ENCODE results near the gene ZNF521.

ZNF521 gene

DNA sequence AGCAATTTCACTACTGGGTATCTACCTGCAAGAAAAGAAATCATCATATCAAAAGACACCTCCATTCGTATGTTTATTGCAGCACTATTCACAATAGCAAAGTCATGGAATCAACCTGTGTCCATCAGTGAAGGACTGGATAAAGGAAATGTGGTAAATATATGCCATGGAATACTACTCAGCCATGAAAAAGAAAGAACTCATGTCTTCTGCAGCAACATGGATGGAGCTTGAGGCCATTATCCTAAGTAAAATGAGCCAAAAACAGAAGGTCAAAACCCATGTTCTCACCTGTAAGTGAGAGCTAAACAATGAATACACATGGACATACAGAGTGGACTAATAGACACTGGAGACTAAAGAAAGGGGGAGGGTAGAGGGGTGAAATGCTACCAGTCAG is 322.2 kb downstream of the ZNF521 start:
- FAIRE-seq (no peak), DNase-seq (ENCODE audit: insufficient read length, low spot score) (no peak)
- TF ChIP-seq SPI1 (IDR thresholded peaks at IDR 0.05; ENCODE audit: low read depth, low read length) (no peak), POLR2A (IDR thresholded peaks at IDR 0.05; ENCODE audit: low read depth, low read length) (no peak), TAF1 (IDR thresholded peaks at IDR 0.05; ENCODE audit: low read depth, low read length) (no peak), PAX5 (IDR thresholded peaks at IDR 0.05; ENCODE audit: insufficient read depth, low read length, severe bottlenecking) (no peak), POLR2AphosphoS5 (IDR thresholded peaks at IDR 0.05; ENCODE audit: low read depth, low read length) (no peak), POU2F2 (IDR thresholded peaks at IDR 0.05; ENCODE audit: low read depth, low read length) (no peak)

DNA sequence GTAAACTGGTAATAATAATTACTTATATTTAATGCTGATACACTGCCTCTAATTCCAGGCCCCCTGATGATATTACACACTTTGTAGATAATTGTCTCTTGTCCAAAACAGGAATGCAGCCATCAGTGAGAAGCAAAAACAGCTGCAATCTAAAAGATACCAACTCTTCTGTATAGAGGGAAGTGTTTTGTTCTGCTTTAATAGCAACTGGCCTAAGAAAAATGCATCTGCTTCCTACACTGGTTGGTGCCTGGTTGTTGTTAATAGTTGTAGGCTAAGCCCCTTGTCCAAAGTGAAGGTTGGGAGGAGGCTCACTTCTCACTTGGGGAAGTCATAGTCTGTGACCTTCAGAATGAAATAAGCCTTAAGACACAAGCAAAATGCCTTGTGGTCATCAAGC is 332.0 kb downstream of the ZNF521 start:
- no peak for DNase-seq (ENCODE audit: insufficient read length, low spot score)
- no peak for FAIRE-seq

DNA sequence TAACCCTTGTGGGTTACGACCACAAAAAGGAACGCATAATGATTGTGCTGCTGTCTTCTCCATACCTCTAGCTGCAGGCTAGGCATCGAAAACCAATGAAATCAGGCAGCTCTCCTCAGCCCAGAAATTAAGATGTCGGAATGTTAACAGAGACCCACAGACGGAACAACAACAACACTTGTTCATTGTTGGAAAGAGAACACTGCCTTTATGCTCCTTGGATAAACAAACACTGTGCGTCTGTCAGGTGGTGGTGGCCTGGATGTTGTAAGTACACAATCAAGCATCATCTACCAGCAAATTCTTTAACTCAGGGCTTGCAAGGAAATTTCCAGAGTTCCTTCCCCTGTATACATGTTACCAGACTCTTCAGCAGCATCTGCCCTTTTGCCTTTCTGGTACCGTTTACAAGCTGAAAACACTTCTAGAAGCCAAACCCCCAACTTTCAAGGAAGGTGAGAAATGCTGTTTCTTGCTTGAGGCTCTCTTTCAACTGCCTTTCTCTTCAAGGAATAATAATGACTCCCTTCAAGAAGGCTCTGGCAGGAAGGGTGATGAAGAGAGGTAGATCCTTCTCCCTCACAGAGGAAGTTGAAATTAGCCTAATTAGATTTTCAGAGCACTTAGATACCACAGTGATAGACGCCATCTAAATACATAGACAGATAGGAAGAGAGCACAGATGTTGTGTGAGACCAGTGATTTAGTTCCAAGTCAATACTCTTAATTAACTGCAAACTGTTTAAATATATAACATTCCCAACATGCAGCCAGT is 332.7 kb downstream of the ZNF521 start:
- FAIRE-seq (no peak), DNase-seq (ENCODE audit: insufficient read length, low spot score) (no peak)
- no peak for TF ChIP-seq POLR2AphosphoS5 (IDR thresholded peaks at IDR 0.05; ENCODE audit: low read depth, low read length)
- TF ChIP-seq POLR2A (IDR thresholded peaks at IDR 0.05; ENCODE audit: low read depth, low read length), result no peak
- TF ChIP-seq PAX5 (IDR thresholded peaks at IDR 0.05; ENCODE audit: insufficient read depth, low read length, severe bottlenecking), result no peak
- TF ChIP-seq TAF1 (IDR thresholded peaks at IDR 0.05; ENCODE audit: low read depth, low read length), result no peak
- no peak for TF ChIP-seq POU2F2 (IDR thresholded peaks at IDR 0.05; ENCODE audit: low read depth, low read length)
- no peak for TF ChIP-seq SPI1 (IDR thresholded peaks at IDR 0.05; ENCODE audit: low read depth, low read length)

More for the DNA sequence above, 332.0 kb downstream of the ZNF521 start:
- TF ChIP-seq TAF1 (IDR thresholded peaks at IDR 0.05; ENCODE audit: low read depth, low read length), result no peak
- TF ChIP-seq POLR2AphosphoS5 (IDR thresholded peaks at IDR 0.05; ENCODE audit: low read depth, low read length), result no peak
- no peak for TF ChIP-seq POLR2A (IDR thresholded peaks at IDR 0.05; ENCODE audit: low read depth, low read length)
- no peak for TF ChIP-seq PAX5 (IDR thresholded peaks at IDR 0.05; ENCODE audit: insufficient read depth, low read length, severe bottlenecking)
- no peak for TF ChIP-seq POU2F2 (IDR thresholded peaks at IDR 0.05; ENCODE audit: low read depth, low read length)
- TF ChIP-seq SPI1 (IDR thresholded peaks at IDR 0.05; ENCODE audit: low read depth, low read length), result no peak

DNA sequence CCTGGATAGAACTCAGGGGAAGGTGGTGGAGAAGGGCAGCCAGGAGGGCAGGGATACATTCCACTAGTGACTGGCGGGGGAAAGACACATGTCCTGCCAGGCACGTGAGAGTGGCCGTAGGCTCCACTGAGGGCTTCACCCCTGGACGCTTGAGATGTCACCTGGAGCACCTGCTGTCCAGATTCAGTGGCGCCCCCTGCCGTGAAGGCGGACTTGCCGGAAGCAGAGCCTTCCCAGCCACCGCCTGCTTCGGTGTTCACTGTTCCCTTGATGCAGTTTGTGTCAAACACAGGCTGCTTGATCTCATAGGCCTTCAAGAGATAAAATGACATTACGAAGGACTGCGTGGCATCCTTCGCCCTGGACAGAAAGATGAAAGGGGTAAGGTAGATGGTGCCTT is 335.3 kb downstream of the ZNF521 start:
- DNase-seq (ENCODE audit: insufficient read length, low spot score), result no peak
- no peak for FAIRE-seq
- TF ChIP-seq POLR2A (IDR thresholded peaks at IDR 0.05; ENCODE audit: low read depth, low read length), result no peak
- TF ChIP-seq POU2F2 (IDR thresholded peaks at IDR 0.05; ENCODE audit: low read depth, low read length), result no peak
- no peak for TF ChIP-seq PAX5 (IDR thresholded peaks at IDR 0.05; ENCODE audit: insufficient read depth, low read length, severe bottlenecking)
- no peak for TF ChIP-seq POLR2AphosphoS5 (IDR thresholded peaks at IDR 0.05; ENCODE audit: low read depth, low read length)
- no peak for TF ChIP-seq TAF1 (IDR thresholded peaks at IDR 0.05; ENCODE audit: low read depth, low read length)
- no peak for TF ChIP-seq SPI1 (IDR thresholded peaks at IDR 0.05; ENCODE audit: low read depth, low read length)

DNA sequence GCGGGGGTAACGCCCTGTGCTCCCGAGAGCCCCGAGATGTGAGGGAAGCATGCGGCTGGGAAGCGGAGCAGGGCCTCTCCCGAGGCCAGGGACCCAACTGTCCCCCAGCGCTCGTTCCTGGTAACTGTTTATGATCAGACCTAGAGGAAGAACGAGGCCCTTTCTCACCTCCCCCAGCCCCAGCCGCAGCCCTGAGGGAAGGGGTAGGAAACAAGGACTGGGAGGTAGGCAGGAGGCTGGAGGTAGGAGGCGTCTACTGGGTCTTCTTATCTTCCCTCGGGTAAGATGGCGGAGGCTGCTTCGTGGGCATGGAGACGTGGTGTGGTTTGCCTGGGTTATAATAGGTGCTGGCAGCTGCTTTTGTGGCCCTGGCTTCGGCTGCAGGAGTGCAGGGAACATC is 335.8 kb downstream of the ZNF521 start:
- no peak for DNase-seq (ENCODE audit: insufficient read length, low spot score)
- TF ChIP-seq PAX5 (IDR thresholded peaks at IDR 0.05; ENCODE audit: insufficient read depth, low read length, severe bottlenecking) (no peak), POLR2A (IDR thresholded peaks at IDR 0.05; ENCODE audit: low read depth, low read length) (no peak), POLR2AphosphoS5 (IDR thresholded peaks at IDR 0.05; ENCODE audit: low read depth, low read length) (no peak), POU2F2 (IDR thresholded peaks at IDR 0.05; ENCODE audit: low read depth, low read length) (no peak), TAF1 (IDR thresholded peaks at IDR 0.05; ENCODE audit: low read depth, low read length) (no peak), SPI1 (IDR thresholded peaks at IDR 0.05; ENCODE audit: low read depth, low read length) (no peak)
- FAIRE-seq, result no peak

Data from GM12891 (cell line).